Calu3 (cell line): ENCODE data around the gene TNS1. TPM values are rescaled to one million over a fixed set of nuclear protein-coding genes. Genes with fewer than 3 reads are reported as not detected.

Source experiments
- BruUV-seq: library from RNA; stranded (reverse); fragments of 400-500 nt; replicated peaks from 2 replicates; lab custom pipeline; 2021; lab: Mats Ljungman, UMichigan
- CTCF ChIA-PET: fragments of 300-600 bp; sonication (Branson Sonifier 250); formaldehyde crosslinking; loops from one replicate; lab custom pipeline; 2022; ENCODE audit warnings: antibody characterized with exemption; lab: Charles Lee
- DNase-seq: peaks from one replicate; pipeline ENCODE4 v3.0.0; 2022
- H3K27ac Mint-ChIP-seq: one replicate; pipeline ENCODE4 v1.8.0; 2022; ENCODE audit warnings: mixed read lengths; ENCODE audit not compliant: unreplicated experiment
- H3K27me3 Mint-ChIP-seq: one replicate; pipeline ENCODE4 v1.8.0; 2022; ENCODE audit warnings: mixed read lengths; ENCODE audit not compliant: unreplicated experiment
- H3K36me3 Mint-ChIP-seq: one replicate; pipeline ENCODE4 v1.8.0; 2022; ENCODE audit warnings: mild to moderate bottlenecking, moderate library complexity, mixed read lengths; ENCODE audit not compliant: insufficient read depth, unreplicated experiment
- H3K4me1 Mint-ChIP-seq: one replicate; pipeline ENCODE4 v1.8.0; 2022; ENCODE audit warnings: mild to moderate bottlenecking, low read depth, mixed read lengths; ENCODE audit not compliant: unreplicated experiment
- H3K4me3 Mint-ChIP-seq: one replicate; pipeline ENCODE4 v1.8.0; 2022; ENCODE audit warnings: mild to moderate bottlenecking, low read depth, moderate library complexity, mixed read lengths; ENCODE audit not compliant: unreplicated experiment
- H3K9me3 Mint-ChIP-seq: one replicate; pipeline ENCODE4 v1.8.0; 2022; ENCODE audit warnings: low read depth, mixed read lengths; ENCODE audit not compliant: unreplicated experiment
- CTCF ChIP-seq: fragments of 200-600 bp; IDR thresholded peaks from one replicate; pipeline ENCODE4 v1.8.0; 2022; ENCODE audit warnings: antibody characterized with exemption; ENCODE audit not compliant: unreplicated experiment
- intact Hi-C: fragments of 100-400 bp; cut with micrococcal nuclease; formaldehyde crosslinking; loops from one replicate; pipeline ENCODE4 v1.10.0; 2022; ENCODE audit not compliant: unreplicated experiment
- total RNA-seq: library from RNA; stranded (reverse); gene quantifications from 2 replicates; pipeline ENCODE4 v1.2.3, GENCODE V29; 2022

The TNS1 gene
- total RNA-seq, 1 experiment from 2014 or later: 2.2 TPM

- TF ChIP-seq CTCF: no peak
- Mint-ChIP-seq H3K27me3 (peaks cover 74% of the 10 kb centered on the region), H3K9me3 (no peaks in the 10 kb centered on the region), H3K4me3 (no peak overlapping the region), H3K27ac (no peak overlapping the region), H3K36me3 (no peaks in the 10 kb centered on the region), H3K4me1 (no peaks in the 10 kb centered on the region)
- CTCF ChIA-PET: interaction anchor here (0.9 to 1.7 kb wide), 2 partner anchors 63 to 95 kb away, joined by 3 to 12 read pairs; no protein-coding TSS in a partner anchor
- BruUV-seq: no TSS peak
- intact Hi-C loops: no loop called here
- no peak for DNase-seq
Measured at GRCh38 chr2:217880287-217880889, 122.4 kb downstream of the TNS1 start.

GRCh38 chr2:217878915-217879590 is 123.7 kb downstream of the TNS1 start:
- intact Hi-C loops: no loop called here
- Mint-ChIP-seq H3K27ac (no peak overlapping the region), H3K4me3 (no peak overlapping the region), H3K9me3 (no peaks in the 10 kb centered on the region), H3K27me3 (peaks cover 74% of the 10 kb centered on the region), H3K36me3 (no peaks in the 10 kb centered on the region), H3K4me1 (no peaks in the 10 kb centered on the region)
- TF ChIP-seq CTCF: no peak
- DNase-seq: no peak
- CTCF ChIA-PET: interaction anchor here (0.9 kb wide), 1 partner anchor 64 kb away, joined by 3 read pairs; no protein-coding TSS in a partner anchor
- BruUV-seq: no TSS peak

GRCh38 chr2:217877866-217878265 is 124.9 kb downstream of the TNS1 start:
- no peaks in the 10 kb centered on the region for H3K4me1 Mint-ChIP-seq
- intact Hi-C loops: no loop called here
- no peaks in the 10 kb centered on the region for H3K9me3 Mint-ChIP-seq
- no TSS peak for BruUV-seq
- no peak for DNase-seq
- CTCF ChIA-PET: no interaction called here
- no peaks in the 10 kb centered on the region for H3K36me3 Mint-ChIP-seq
- H3K27ac Mint-ChIP-seq: no peak overlapping the region
- TF ChIP-seq CTCF: no peak
- no peak overlapping the region for H3K4me3 Mint-ChIP-seq
- peaks cover 73% of the 10 kb centered on the region for H3K27me3 Mint-ChIP-seq

- Mint-ChIP-seq H3K36me3 (no peaks in the 10 kb centered on the region), H3K27me3 (peaks cover 80% of the 10 kb centered on the region), H3K4me3 (no peak overlapping the region), H3K4me1 (no peaks in the 10 kb centered on the region), H3K9me3 (no peaks in the 10 kb centered on the region), H3K27ac (no peak overlapping the region)
- CTCF ChIA-PET: no interaction called here
- no peak for DNase-seq
- intact Hi-C loops: no loop called here
- no peak for TF ChIP-seq CTCF
- BruUV-seq: no TSS peak
Measured at GRCh38 chr2:217876253-217876570, 126.6 kb downstream of the TNS1 start.
